HG03095 (cell line): ENCODE results near the gene CTSH.

Experiments
- ATAC-seq: cut with Tn5 transposase; IDR thresholded peaks from one replicate; pipeline ENCODE4 v1.9.1; 2021; ENCODE audit warnings: moderate library complexity; ENCODE audit not compliant: unreplicated experiment

CTSH gene

GRCh38 chr15:78978601-78979179 is 33.8 kb upstream of the CTSH start:
- no peak for ATAC-seq

DNA sequence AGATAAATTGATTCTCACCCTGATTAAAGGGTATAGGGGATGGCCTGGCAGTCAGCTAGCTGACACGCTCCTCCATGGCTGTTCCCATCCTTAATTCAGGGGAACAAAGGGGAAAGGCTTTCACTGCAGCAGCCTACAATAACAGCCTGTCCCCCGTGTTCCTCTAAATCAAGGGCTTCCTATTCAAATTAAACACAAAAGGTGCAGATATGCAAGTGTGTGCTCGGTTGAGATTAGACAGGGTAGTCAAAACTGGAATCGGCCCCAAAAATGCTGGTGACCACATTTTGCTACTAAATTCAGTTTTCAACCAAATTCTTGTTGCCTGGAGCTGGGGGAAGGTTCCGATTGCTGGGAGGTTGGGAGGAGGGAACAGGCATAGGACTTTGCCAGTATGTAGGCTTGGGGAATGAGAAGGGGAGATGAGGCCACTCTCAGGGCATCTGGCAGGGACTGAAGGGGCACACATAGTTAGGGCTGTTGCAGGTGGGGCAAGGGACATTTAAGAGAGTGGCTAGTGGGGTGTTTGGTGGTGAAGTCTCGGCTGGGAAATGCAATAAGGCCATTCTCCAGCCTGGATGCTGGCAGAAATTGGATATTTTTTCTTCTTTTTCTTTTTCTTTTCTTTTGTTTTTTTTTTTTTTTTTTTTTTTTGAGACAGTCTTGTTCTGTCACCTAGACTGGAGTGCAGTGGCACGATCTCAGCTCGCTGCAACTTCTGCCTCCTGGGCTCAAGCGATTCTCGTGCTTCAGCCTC is 32.9 kb upstream of the CTSH start:
- ATAC-seq: peak; percentile 23

- ATAC-seq: peak; percentile 57
Measured at GRCh38 chr15:78977091-78977571, 32.3 kb upstream of the CTSH start.

- ATAC-seq: peak; percentile 10
Measured at GRCh38 chr15:78976691-78977090, 31.8 kb upstream of the CTSH start.

DNA sequence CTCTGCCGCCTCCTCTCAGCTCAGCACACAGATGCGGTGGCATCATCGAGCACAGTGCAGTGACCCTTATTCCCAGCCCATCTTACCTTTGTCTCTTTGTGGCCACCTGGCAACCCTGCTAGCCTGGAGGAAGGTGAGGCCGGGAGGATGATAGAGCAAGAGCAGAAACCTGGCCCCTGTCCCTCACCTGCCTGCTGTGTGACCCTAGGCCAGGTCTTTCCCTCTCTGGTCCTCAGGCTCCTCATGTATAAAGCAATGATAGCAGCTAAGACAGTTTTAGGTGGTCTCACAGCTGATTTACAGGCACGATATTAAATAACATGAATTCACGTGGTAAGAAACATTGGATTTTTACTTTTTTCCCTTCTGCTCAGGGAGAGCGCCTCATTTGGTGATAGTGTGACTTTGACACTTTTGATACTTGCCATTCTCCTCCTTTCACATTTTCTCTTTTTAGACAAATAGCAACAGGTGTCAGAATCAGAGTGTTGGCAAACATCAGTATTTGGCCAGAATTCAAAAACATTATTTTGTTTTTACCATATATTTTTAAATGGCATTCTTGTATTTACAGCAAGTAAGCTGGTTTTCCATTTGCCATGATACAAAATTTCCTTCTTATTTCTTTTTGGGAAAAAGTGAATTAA is 29.5 kb upstream of the CTSH start:
- no peak for ATAC-seq

DNA sequence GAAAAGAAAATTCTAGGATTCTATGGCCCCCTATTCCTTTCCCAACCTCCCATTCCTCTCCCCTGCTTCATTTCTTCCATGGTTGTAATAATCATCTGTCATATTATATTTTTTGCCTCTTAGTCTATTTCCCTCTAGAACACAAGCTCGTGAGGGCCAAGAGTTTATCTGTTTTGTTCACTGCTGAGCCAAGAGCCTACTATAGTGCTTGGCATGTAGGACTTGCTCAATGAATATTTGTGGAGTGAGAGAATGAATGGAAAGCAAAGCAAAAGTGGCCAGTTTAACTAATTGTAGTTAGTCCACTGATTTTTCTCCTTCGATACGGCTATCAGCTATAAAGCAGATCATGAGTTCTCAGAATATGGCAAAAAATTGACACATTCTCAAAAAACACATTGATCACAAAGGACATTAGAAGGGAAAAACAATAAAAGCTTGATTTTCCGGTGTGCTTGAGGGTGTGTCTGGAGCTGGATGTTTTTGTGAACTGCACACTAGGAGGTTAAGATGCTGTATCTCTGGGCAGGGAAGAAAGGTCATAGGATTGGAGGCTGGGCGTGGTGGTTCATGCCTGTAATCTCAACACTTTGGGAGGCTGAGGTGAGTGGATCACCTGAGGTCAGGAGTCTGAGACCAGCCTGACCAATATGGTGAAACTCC is 25.0 kb upstream of the CTSH start:
- no peak for ATAC-seq

- no peak for ATAC-seq
Measured at GRCh38 chr15:78968539-78969271, 23.9 kb upstream of the CTSH start.

- ATAC-seq: no peak
Measured at GRCh38 chr15:78968114-78968513, 23.3 kb upstream of the CTSH start.

DNA sequence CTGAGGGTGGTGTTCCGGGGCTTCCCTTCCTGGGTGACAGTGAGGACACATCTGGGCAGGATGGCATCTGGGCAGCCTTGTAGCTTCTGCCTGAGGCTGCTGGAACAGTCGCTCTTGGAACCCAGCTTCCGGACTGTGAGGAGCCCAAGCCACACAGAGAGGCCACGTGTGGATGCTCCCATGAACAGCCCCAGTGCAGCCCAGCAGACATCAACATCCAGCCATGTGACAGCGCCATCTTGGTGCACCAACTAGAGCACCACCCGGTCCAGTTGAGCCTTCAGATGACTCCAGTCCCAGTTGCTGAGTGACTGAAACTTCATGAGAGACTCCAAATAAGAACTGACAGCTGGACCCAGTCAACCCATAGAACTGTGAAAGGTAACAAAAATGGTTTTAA is 15.5 kb upstream of the CTSH start:
- ATAC-seq: no peak

DNA sequence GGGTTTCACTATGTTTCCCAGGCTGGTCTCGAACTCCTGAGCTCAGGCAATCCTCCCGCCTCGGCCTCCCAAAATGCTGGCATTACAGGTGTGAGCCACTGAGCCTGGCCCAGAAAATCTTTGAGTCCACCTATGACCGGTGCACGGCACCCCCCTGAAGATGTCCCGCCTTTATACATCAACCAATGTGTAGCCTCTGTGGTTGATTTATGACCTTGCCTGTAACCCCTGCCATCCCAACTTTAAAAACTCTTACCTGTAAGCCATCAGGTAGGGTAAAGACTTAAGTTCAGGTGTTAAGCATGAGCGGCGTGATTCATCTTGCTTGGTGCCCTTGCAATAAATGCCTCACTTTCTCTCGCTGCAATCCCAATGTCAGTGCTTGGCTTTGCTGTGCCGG is 14.5 kb upstream of the CTSH start:
- no peak for ATAC-seq

- no peak for ATAC-seq
Measured at GRCh38 chr15:78957416-78958093, 12.7 kb upstream of the CTSH start.

GRCh38 chr15:78956937-78957336 is 12.1 kb upstream of the CTSH start:
- no peak for ATAC-seq

DNA sequence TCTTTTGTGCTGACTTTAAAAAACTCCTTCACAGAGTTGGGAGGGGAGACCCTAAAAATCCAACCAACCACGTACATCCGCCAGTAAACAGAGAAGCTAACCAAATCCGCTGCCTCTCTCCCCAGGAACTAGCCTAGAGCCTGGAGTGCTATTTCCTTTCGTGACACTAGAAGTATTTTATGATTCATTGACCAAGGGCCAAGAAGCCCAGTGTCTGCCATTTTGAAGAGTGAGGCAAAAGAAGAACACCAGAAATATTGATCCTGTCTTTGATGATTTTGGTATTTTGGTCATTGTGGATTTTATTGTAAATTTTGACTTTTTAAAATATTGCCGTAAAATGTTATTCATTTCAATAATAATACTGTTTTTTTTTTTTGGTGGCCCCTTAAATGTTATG is 10.5 kb upstream of the CTSH start:
- ATAC-seq: no peak

DNA sequence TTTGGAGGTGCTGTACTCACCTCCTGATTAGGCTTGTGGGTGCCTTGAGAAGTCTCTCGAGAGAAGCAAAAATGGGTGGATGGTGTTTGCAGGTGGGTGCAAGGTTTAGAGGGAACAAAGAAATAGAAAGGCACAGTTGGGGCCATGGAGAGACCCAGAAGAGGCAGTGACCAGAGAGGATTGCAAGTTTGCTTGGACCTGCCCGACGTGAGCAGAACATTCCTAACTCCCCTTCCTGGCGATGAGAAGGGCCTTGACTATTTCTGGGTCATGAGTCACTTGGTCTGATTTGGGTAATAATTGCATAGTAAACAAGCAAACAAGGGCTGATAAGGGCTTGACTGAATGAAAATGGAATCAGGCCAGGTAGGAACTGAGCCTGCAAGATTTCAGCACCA is 7.0 kb upstream of the CTSH start:
- no peak for ATAC-seq

- ATAC-seq: no peak
Measured at GRCh38 chr15:78950902-78951840, 6.3 kb upstream of the CTSH start.

GRCh38 chr15:78950343-78950742 is 5.5 kb upstream of the CTSH start:
- ATAC-seq: no peak

GRCh38 chr15:78949461-78949860 is 4.6 kb upstream of the CTSH start:
- ATAC-seq: no peak

DNA sequence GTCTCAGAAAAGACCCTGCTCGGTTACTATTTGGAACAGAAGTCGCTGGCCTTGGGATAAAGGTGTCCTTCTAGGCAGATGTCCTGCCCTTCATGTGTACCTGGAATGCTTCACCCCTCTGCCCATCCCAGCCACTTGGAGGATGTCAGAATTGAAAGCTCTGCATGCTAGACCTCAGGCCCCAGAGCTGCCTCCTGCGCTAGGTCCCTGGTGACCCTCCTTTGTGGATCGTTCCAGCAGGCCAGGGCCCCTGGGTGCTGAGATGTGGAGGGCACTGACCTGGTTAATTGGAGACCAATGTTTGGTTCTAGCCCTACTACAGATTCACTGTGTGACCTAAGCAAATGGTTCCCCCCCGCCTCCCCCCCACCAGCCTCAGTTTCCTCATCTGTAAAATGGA is 2.7 kb upstream of the CTSH start:
- no peak for ATAC-seq

GRCh38 chr15:78946493-78946892 is 1.6 kb upstream of the CTSH start:
- ATAC-seq: no peak
